HUDEP-2 (cell line): ENCODE data around the gene OCRL.

Source experiments
- DNase-seq, 76 experiments: peaks; one replicate each; lab custom pipeline; 2025; ENCODE audit not compliant: unreplicated experiment in 76 of 76; lab: John Stamatoyannopoulos, UW

OCRL gene

DNA sequence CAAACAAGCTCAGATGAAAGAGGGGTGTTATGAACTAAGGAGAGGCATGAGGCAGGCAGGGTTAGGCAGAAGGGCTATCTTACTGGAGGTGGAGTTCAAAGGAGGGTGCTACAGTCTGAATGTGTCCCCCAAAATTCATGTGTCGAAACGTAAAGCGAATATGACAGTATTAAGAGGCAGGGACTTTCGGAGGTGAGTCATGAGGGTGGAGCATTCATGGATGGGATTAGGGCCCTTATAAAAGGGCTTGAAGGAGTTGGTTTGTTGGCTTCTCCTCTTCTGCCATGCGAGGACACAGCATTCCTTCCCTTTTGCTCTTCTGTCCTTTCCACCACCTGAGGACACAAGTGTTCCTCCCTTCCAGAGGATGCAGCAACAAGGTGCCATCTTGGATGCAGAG, 91.8 kb downstream of the OCRL start:
- DNase-seq, result no peak

DNA sequence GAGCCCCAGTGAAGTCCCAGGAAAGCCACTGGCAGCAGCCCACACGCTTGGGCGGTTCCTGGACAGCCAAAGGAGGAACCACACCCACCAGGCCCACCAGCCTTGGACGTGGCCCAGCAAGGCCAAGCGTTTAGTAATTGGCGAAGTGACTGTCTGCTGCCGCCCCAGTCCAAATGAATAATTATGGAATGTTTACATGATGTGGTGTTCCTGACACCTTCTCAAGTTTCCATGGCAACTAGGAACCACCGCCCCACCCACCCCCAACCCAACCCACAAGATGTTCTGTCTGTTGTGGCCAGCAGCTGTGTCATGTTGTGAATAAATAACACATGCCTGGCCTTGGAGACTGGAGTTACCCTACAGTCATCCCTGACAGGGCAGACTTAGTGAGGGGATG, 92.4 kb downstream of the OCRL start:
- DNase-seq, result peak in 24 of 76 experiments; percentile 0 to 46 (median 6)

GRCh38 chrX:129634541-129634940, 94.5 kb downstream of the OCRL start:
- DNase-seq, result no peak

GRCh38 chrX:129636175-129636681, 96.2 kb downstream of the OCRL start:
- DNase-seq, result no peak

- peak in 53 of 76 experiments; percentile 0 to 62 (median 22) for DNase-seq
Observed at GRCh38 chrX:129637217-129638109, 97.4 kb downstream of the OCRL start.

DNA sequence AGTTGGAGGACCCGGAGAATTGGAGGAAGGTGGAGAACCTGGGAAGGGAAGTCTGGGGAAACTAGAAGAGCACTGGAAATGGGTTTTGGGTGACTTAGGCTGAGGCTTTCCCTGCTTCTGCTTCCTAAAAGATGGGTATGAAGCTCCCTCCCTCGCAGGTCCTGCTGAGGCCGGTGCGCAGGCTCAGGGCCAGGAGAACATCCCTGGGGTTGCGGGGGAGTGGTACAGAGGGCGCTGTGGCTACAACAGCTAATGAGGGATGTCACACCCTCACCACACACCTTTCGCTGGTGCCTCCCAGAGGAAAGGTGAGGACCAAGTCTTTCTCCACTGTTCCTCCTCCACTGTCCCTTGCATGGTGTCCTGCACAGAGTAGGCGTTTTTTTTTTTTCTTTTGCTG, 98.9 kb downstream of the OCRL start:
- no peak for DNase-seq

- DNase-seq, result no peak
Observed at GRCh38 chrX:129640737-129641136, 100.7 kb downstream of the OCRL start.

DNA sequence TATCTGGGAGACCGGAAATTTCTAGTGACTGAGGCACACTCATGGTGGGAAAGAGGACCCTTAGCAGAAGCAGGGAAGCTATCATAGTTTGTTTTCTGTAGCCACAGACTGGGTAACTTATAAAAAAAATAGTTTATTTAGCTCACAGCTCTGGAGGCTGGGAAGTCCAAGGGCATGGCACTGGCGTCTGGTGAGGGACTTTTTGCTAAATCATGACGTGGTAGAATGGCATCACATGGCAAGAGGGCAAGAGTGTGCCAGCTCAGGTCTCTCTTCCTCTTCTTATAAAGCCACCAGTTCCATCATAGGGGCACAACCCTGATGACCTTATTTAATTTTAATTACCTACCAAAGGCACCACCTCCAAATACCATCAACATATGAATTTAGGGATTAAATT, 101.4 kb downstream of the OCRL start:
- no peak for DNase-seq

- no peak for DNase-seq
Observed at GRCh38 chrX:129641941-129642340, 101.9 kb downstream of the OCRL start.
